PFSK-1 (cell line): ENCODE data around the gene VSNL1.

Experiments
- POLR2AphosphoS5 ChIP-seq: IDR thresholded peaks from 2 replicates; pipeline ENCODE4 v1.6.1; 2012; ENCODE audit warnings: low read depth, mild to moderate bottlenecking, control low read depth, low read length, moderate library complexity
- REST ChIP-seq, 2 experiments: IDR thresholded peaks; 2 replicates each; pipeline versions ENCODE4 v1.6.1 to v1.8.0; 2011 to 2012; ENCODE audit warnings: low read depth in 2 of 2, low read length in 2 of 2, control low read depth in 1 of 2, inconsistent platforms in 1 of 2, mild to moderate bottlenecking in 1 of 2, moderate library complexity in 1 of 2; ENCODE audit not compliant: insufficient read depth in 1 of 2

- no peak for TF ChIP-seq REST (IDR thresholded peaks at IDR 0.05; ENCODE audit: insufficient read depth in 1 of 2, low read depth in 2 of 2, low read length in 2 of 2)
- TF ChIP-seq POLR2AphosphoS5 = no peak
Measured at GRCh38 chr2:17545680-17546613, 5.5 kb downstream of the VSNL1 start.
